ENCODE results near the gene RRAS.

RRAS gene

DNA sequence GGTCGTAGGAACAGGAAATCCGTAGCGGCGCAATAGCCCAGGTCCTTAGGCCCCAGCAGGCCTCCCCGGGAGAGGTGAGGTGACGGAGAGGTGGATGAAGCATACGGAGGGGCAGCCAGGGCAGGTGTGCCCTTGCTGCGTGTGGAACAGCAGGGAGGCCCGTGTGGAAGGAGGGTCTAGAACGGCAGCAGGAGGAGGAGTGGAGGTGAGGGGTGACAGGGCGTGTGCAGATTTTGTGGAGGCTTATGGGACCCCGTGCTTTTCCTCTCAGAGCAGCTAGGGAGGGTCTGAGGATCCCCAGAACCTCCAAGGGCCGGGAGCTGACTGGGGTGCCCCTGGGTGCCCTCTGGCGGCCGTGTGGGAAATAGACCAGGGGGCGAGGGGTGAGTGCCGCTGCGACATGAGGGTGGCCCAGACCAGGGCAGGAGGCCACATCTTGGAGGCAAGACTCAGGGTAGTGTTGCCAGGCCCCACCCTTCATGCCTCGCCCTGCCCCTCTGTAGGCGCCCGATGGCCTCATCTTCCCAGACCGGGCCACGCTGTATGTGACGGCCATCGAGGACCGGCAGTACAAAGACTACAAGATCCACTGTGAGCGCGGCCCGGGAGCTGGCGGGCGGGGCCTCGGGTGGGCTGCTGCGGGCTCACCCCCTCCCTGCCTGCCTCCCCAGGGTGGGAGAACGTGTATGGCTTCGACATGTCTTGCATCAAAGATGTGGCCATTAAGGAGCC lies 44.5 kb upstream of the RRAS start:
- TF ChIP-seq REST (IDR thresholded peaks at IDR 0.05; ENCODE audit: low read depth) (no peak), ZBTB7A (IDR thresholded peaks at IDR 0.05; ENCODE audit: low read depth) (no peak), CEBPB (IDR thresholded peaks at IDR 0.05) (no peak), NFIC (IDR thresholded peaks at IDR 0.05) (no peak), TCF12 (IDR thresholded peaks at IDR 0.05; ENCODE audit: low read depth) (no peak), MAX (IDR thresholded peaks at IDR 0.05) (no peak), USF1 (IDR thresholded peaks at IDR 0.05) (no peak), RAD21 (IDR thresholded peaks at IDR 0.05; ENCODE audit: low read depth) (no peak), FOXM1 (IDR thresholded peaks at IDR 0.05; ENCODE audit: borderline replicate concordance, low read depth) (no peak), TAF1 (IDR thresholded peaks at IDR 0.05; ENCODE audit: low read depth) (no peak), EGR1 (IDR thresholded peaks at IDR 0.05) (no peak), TEAD4 (IDR thresholded peaks at IDR 0.05) (no peak), EP300 (IDR thresholded peaks at IDR 0.05; ENCODE audit: borderline replicate concordance) (no peak), YY1 (IDR thresholded peaks at IDR 0.05; ENCODE audit: low read depth) (no peak), CREB1 (IDR thresholded peaks at IDR 0.05; ENCODE audit: low read depth) (no peak)

DNA sequence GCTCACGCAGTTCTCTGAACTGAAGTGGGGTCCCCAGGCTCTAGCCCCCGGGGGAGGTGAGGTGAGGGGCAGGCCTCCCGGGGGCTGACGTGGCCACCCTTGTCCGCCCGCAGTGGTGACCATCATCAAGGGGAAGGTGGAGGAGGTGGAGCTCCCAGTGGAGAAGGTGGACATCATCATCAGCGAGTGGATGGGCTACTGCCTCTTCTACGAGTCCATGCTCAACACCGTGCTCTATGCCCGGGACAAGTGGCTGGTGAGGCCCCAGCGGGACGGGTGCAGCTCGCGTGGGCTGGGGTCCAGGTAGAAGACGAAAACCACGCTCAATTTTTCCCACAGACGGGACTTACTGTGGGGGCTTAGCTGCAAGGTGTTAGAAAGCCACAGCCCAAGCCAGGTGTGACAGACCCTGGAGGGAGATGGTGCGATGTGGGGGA lies 43.9 kb upstream of the RRAS start:
- TF ChIP-seq EP300 (IDR thresholded peaks at IDR 0.05; ENCODE audit: borderline replicate concordance) (no peak), CEBPB (IDR thresholded peaks at IDR 0.05) (no peak), RAD21 (IDR thresholded peaks at IDR 0.05; ENCODE audit: low read depth) (no peak), YY1 (IDR thresholded peaks at IDR 0.05; ENCODE audit: low read depth) (no peak), TCF12 (IDR thresholded peaks at IDR 0.05; ENCODE audit: low read depth) (no peak), REST (IDR thresholded peaks at IDR 0.05; ENCODE audit: low read depth) (no peak), CREB1 (IDR thresholded peaks at IDR 0.05; ENCODE audit: low read depth) (no peak), TAF1 (IDR thresholded peaks at IDR 0.05; ENCODE audit: low read depth) (no peak), MAX (IDR thresholded peaks at IDR 0.05) (no peak), ZBTB7A (IDR thresholded peaks at IDR 0.05; ENCODE audit: low read depth) (no peak), FOXM1 (IDR thresholded peaks at IDR 0.05; ENCODE audit: borderline replicate concordance, low read depth) (no peak), EGR1 (IDR thresholded peaks at IDR 0.05) (no peak), NFIC (IDR thresholded peaks at IDR 0.05) (no peak)

DNA sequence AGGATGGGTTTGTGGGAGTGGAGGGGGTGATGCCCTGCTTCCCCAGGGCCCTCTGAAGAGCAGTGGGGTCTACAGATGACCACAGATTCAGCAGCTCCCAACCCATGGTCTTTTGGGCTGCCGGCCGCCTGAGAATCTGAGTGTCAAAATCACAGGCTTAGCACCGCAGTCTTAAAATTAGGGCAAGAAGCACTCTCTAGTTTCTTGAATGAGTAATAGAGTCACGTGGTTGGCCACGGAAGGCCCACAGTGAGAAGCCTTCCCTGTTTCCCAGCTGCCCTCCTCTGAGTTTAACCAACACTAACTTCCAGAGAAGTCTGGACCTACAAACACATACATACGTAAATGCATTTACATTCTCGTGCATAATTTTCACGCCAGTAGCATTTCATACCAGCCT lies 42.3 kb upstream of the RRAS start:
- TF ChIP-seq EGR1 (IDR thresholded peaks at IDR 0.05): no peak
- TF ChIP-seq TEAD4 (IDR thresholded peaks at IDR 0.05): no peak
- TF ChIP-seq YY1 (IDR thresholded peaks at IDR 0.05; ENCODE audit: low read depth): no peak
- TF ChIP-seq RAD21 (IDR thresholded peaks at IDR 0.05; ENCODE audit: low read depth): no peak
- TF ChIP-seq CREB1 (IDR thresholded peaks at IDR 0.05; ENCODE audit: low read depth): no peak
- no peak for TF ChIP-seq MAX (IDR thresholded peaks at IDR 0.05)
- TF ChIP-seq USF1 (IDR thresholded peaks at IDR 0.05): no peak
- no peak for TF ChIP-seq NFIC (IDR thresholded peaks at IDR 0.05)

DNA sequence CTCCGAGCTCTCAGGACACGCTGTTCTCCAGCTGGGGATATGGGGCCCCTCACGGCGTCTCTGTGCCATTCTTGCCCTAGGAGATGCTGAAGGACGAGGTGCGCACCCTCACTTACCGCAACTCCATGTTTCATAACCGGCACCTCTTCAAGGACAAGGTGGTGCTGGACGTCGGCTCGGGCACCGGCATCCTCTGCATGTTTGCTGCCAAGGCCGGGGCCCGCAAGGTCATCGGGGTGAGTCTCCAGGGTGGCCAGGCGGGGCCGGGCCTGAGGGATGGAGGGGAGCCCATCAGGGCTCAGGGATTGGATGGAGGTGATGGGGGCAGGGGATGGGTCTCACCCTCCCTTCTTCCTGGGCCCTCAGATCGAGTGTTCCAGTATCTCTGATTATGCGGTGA lies 41.9 kb upstream of the RRAS start:
- TF ChIP-seq EP300 (IDR thresholded peaks at IDR 0.05; ENCODE audit: borderline replicate concordance): no peak

- TF ChIP-seq CEBPB (IDR thresholded peaks at IDR 0.05): no peak
- no peak for TF ChIP-seq TAF1 (IDR thresholded peaks at IDR 0.05; ENCODE audit: low read depth)
- no peak for TF ChIP-seq YY1 (IDR thresholded peaks at IDR 0.05; ENCODE audit: low read depth)
- no peak for TF ChIP-seq ZBTB7A (IDR thresholded peaks at IDR 0.05; ENCODE audit: low read depth)
- TF ChIP-seq TCF12 (IDR thresholded peaks at IDR 0.05; ENCODE audit: low read depth): no peak
- TF ChIP-seq USF1 (IDR thresholded peaks at IDR 0.05): no peak
- TF ChIP-seq MAX (IDR thresholded peaks at IDR 0.05): peak; percentile 73
- no peak for TF ChIP-seq EP300 (IDR thresholded peaks at IDR 0.05; ENCODE audit: borderline replicate concordance)
- TF ChIP-seq TEAD4 (IDR thresholded peaks at IDR 0.05): no peak
- TF ChIP-seq RAD21 (IDR thresholded peaks at IDR 0.05; ENCODE audit: low read depth): peak; percentile 69
These were observed 40.7 kb upstream of the RRAS start for GRCh38 chr19:49680421-49681351.

Data from Ishikawa (cell line).